PC-3 (cell line): ENCODE measurements around the gene NEU4. TPM values are rescaled to one million over a fixed set of nuclear protein-coding genes. Genes with fewer than 3 reads are reported as not detected.

ENCODE experiments used
- ATAC-seq: fragments of 200-7000 bp; cut with Tn5 transposase; 2 replicates; pipeline ENCODE4 v1.9.1; 2020; ENCODE audit warnings: mild to moderate bottlenecking, moderate library complexity
- BruUV-seq: library from RNA; stranded (reverse); fragments of 400-500 nt; replicated peaks from 2 replicates; lab custom pipeline; 2021; lab: Mats Ljungman, UMichigan
- CTCF ChIA-PET: fragments of 300-600 bp; sonication (Branson Sonifier 250); formaldehyde crosslinking; loops from one replicate; lab custom pipeline; 2022; ENCODE audit warnings: antibody characterized with exemption; lab: Charles Lee
- POLR2A ChIA-PET: fragments of 300-600 bp; sonication (Branson Sonifier 250); formaldehyde crosslinking; loops from one replicate; lab custom pipeline; 2022; ENCODE audit warnings: antibody characterized with exemption; ENCODE audit not compliant: unreplicated experiment; lab: Charles Lee
- DNase-seq: peaks from one replicate; pipeline ENCODE4 v3.0.0-alpha.2; 2015
- H2AFZ ChIP-seq: fragments of 300-600 bp; sonication (generic); 2 replicates; pipeline ENCODE4 v1.6.0; 2016; ENCODE audit warnings: antibody characterized with exemption, low read length
- H3F3A ChIP-seq: fragments of 300-600 bp; sonication (generic); one replicate; pipeline ENCODE4 v1.6.0; 2017; ENCODE audit warnings: antibody characterized with exemption, low read length, control low read depth, mild to moderate bottlenecking; ENCODE audit not compliant: unreplicated experiment
- H3K27ac ChIP-seq: fragments of 300-600 bp; sonication (generic); 2 replicates; pipeline ENCODE4 v1.5.1; 2016; ENCODE audit warnings: mild to moderate bottlenecking, low read length
- H3K27me3 ChIP-seq: fragments of 300-600 bp; sonication (generic); 2 replicates; pipeline ENCODE4 v1.6.1; 2016; ENCODE audit warnings: low read length, mixed read lengths
- H3K36me3 ChIP-seq: fragments of 300-600 bp; sonication (generic); 2 replicates; pipeline ENCODE4 v1.6.1; 2016; ENCODE audit warnings: low read depth, mixed run types, low read length, mixed read lengths
- H3K4me1 ChIP-seq: fragments of 300-600 bp; sonication (generic); 2 replicates; pipeline ENCODE4 v1.5.1; 2016; ENCODE audit warnings: low read length; ENCODE audit not compliant: insufficient read depth
- H3K4me2 ChIP-seq: fragments of 300-600 bp; sonication (generic); 2 replicates; pipeline ENCODE4 v1.6.0; 2016; ENCODE audit warnings: low read length
- H3K4me3 ChIP-seq: fragments of 300-600 bp; sonication (generic); 2 replicates; pipeline ENCODE4 v1.5.1; 2016; ENCODE audit warnings: mild to moderate bottlenecking, low read length, mixed read lengths
- H3K79me2 ChIP-seq: fragments of 300-600 bp; sonication (generic); 2 replicates; pipeline ENCODE4 v1.6.1; 2017; ENCODE audit warnings: low read length, mixed read lengths
- H3K9ac ChIP-seq: fragments of 300-600 bp; sonication (generic); 2 replicates; pipeline ENCODE4 v1.6.0; 2016; ENCODE audit warnings: mild to moderate bottlenecking, low read length
- H3K9me2 ChIP-seq: fragments of 300-600 bp; sonication (generic); replicated peaks from 2 replicates; pipeline ENCODE4 v1.6.1; 2016; ENCODE audit warnings: mixed run types, low read length, mixed read lengths
- H3K9me3 ChIP-seq: fragments of 300-600 bp; sonication (generic); 2 replicates; pipeline ENCODE4 v1.6.1; 2016; ENCODE audit warnings: low read length, mixed read lengths
- H4K20me1 ChIP-seq: fragments of 300-600 bp; sonication (generic); 2 replicates; pipeline ENCODE4 v1.6.1; 2016; ENCODE audit warnings: low read length, mixed read lengths
- CTCF ChIP-seq: fragments of 300-600 bp; sonication (generic); conservative IDR thresholded peaks from 2 replicates; pipeline ENCODE4 v1.5.1; 2017; ENCODE audit warnings: antibody characterized with exemption, low read depth, mild to moderate bottlenecking, low read length
- EZH2 ChIP-seq: fragments of 300-600 bp; sonication (generic); IDR thresholded peaks from one replicate; pipeline ENCODE4 v1.6.1; 2017; ENCODE audit warnings: antibody characterized with exemption, mild to moderate bottlenecking, low read length; ENCODE audit not compliant: unreplicated experiment
- EZH2phosphoT487 ChIP-seq: fragments of 300-600 bp; sonication (generic); IDR thresholded peaks from 2 replicates; pipeline ENCODE4 v1.6.1; 2018; ENCODE audit warnings: mild to moderate bottlenecking, antibody characterized with exemption, low read length, borderline replicate concordance
- intact Hi-C: fragments of 100-400 bp; cut with micrococcal nuclease; formaldehyde crosslinking; loops from 2 replicates; pipeline ENCODE4 v1.9.0; 2023
- total RNA-seq: library from RNA; depleted of rRNA; stranded (reverse); fragments of >200 nt; gene quantifications from 2 replicates; pipeline ENCODE4 v1.2.3, GENCODE V29; 2014

Gene NEU4
- total RNA-seq, 1 experiment from 2014 or later: not detected

DNA sequence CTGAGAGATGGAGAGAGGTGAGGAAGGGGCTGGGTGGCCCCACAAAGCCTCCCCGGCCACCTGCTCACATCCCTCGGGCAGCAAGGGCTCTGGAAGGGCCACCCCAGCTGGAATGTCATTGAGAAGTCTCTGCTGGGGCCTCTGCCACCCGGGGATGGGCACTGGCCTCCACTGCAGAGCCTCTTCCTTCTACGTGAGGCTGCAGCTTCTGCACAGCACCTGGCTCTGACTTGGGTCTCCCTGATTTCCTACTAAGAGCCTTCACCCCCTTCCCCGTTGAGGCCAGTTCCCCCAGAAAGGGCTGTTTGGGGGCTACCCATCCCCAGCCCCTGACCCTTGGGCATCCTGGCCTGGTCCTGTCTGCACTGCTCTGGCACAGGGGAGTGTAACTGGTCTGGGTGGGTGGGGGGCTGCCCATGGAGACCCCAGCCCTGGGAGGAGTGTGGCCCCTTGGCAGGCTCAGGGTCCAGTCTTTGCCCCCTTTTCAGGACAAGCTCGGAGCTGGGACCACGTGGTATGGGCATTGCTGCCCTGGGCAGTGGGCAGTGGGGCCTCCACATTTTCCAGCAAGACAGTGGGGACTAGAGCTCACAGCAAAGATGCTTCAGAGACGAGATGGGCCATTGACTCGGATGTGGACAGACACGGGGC lies 44.1 kb downstream of the NEU4 start:
- Histone ChIP-seq H3K4me3 (no peak overlapping the region), H3K9me2 (no peaks in the 10 kb centered on the region), H3K4me2 (no peak overlapping the region), H3K27me3 (no peaks in the 10 kb centered on the region), H3F3A (no peaks in the 10 kb centered on the region), H3K9me3 (no peaks in the 10 kb centered on the region), H4K20me1 (no peaks in the 10 kb centered on the region), H3K4me1 (no peaks in the 10 kb centered on the region; the same call in 1 of the 2 replicates), H3K36me3 (no peaks in the 10 kb centered on the region), H3K79me2 (no peaks in the 10 kb centered on the region), H3K9ac (no peak overlapping the region), H2AFZ (no peak overlapping the region), H3K27ac (no peak overlapping the region)
- ATAC-seq (no peak), DNase-seq (no peak)
- BruUV-seq: no TSS peak
- ChIA-PET POLR2A (no interaction called here), CTCF (no interaction called here)
- intact Hi-C loops: no loop called here
- no peak for TF ChIP-seq CTCF
- TF ChIP-seq EZH2: no peak
- TF ChIP-seq EZH2phosphoT487: no peak

GRCh38 chr2:241853651-241854341 lies 44.8 kb downstream of the NEU4 start:
- intact Hi-C loops: no loop called here
- Histone ChIP-seq H3K9me2 (no peaks in the 10 kb centered on the region), H3K27ac (no peak overlapping the region), H3K79me2 (no peaks in the 10 kb centered on the region), H3K4me3 (no peak overlapping the region), H3K36me3 (no peaks in the 10 kb centered on the region), H4K20me1 (no peaks in the 10 kb centered on the region), H3K4me1 (no peaks in the 10 kb centered on the region; the same call in 1 of the 2 replicates), H3K27me3 (no peaks in the 10 kb centered on the region), H3F3A (no peaks in the 10 kb centered on the region), H3K4me2 (no peak overlapping the region), H2AFZ (no peak overlapping the region), H3K9ac (no peak overlapping the region), H3K9me3 (no peaks in the 10 kb centered on the region)
- peak; percentile 51 for ATAC-seq
- ChIA-PET POLR2A (no interaction called here), CTCF (no interaction called here)
- no peak for TF ChIP-seq EZH2
- no peak for TF ChIP-seq CTCF
- TF ChIP-seq EZH2phosphoT487: no peak
- peak; percentile 29 for DNase-seq
- BruUV-seq: no TSS peak
